Sigmoid colon (tissue), 7 donors: ENCODE measurements around the gene GALNT1. TPM values are rescaled to one million over a fixed set of nuclear protein-coding genes. Genes with fewer than 3 reads are reported as not detected.

ENCODE experiments used
- DNase-seq: peaks from one replicate; pipeline ENCODE4 v3.0.0-alpha.2; 2019
- H3K27ac ChIP-seq, 4 donors: fragments of 200-600 bp; sonication (generic); one replicate each; pipeline ENCODE4 v1.5.1; 2016 to 2019; ENCODE audit warnings: mild to moderate bottlenecking in 1 of 4
- H3K27me3 ChIP-seq, 3 donors: fragments of 200-600 bp; sonication (generic); one replicate each; pipeline ENCODE4 v1.5.1; 2019; ENCODE audit warnings: mild to moderate bottlenecking in 1 of 3
- H3K36me3 ChIP-seq, 4 donors: fragments of 200-600 bp; sonication (generic); one replicate each; pipeline ENCODE4 v1.5.1; 2016 to 2019
- H3K4me1 ChIP-seq, 4 donors: fragments of 200-600 bp; sonication (generic); one replicate each; pipeline ENCODE4 v1.5.1; 2017 to 2019
- H3K4me3 ChIP-seq, 4 donors: fragments of 200-600 bp; sonication (generic); one replicate each; pipeline ENCODE4 v1.5.1; 2017 to 2019; ENCODE audit warnings: mild to moderate bottlenecking in 2 of 4, moderate library complexity in 1 of 4
- H3K9me3 ChIP-seq, 4 donors: fragments of 200-600 bp in 3 of 4; sonication (generic) in 3 of 4; one replicate each; pipeline versions ENCODE4 v1.5.1 to v1.6.1; 2013 to 2019
- EP300 ChIP-seq, 4 donors: sonication (generic); formaldehyde crosslinking; IDR thresholded peaks; one replicate each; pipeline ENCODE4 v1.6.1; 2017; ENCODE audit warnings: antibody characterized with exemption in 4 of 4
- WGBS, 2 donors: extraction: QIAGEN DNeasy Blood & Tissue Kit; methylation state at CpG; one replicate each; pipeline ENCODE4 v1.1.7; 2013; 5-methylcytosine and 5-hydroxymethylcytosine counted together
- intact Hi-C: fragments of 100-400 bp; cut with DNase I; formaldehyde crosslinking; loops from one replicate; pipeline ENCODE4 v1.15.1; 2023
- polyA plus RNA-seq, 3 donors: library from polyadenylated mRNA; stranded (reverse); fragments of 200-250 nt; gene quantifications; one replicate each; pipeline ENCODE4 v1.2.3, GENCODE V29; 2013
- total RNA-seq, 4 donors: library from RNA; depleted of rRNA; stranded (reverse); fragments of >200 nt; gene quantifications; one replicate each; pipeline ENCODE4 v1.1.0, GENCODE V29; 2016
- TF ChIP-seq, protein P1 (sequence below), 4 experiments: fragments of 450-650 bp in 3 of 4; fragments of 200-600 bp in 1 of 4; IDR thresholded peaks; one replicate each; pipeline ENCODE4 v1.5.1; 2016 to 2019; ENCODE audit warnings: antibody characterized with exemption in 4 of 4, mild to moderate bottlenecking in 3 of 4, moderate library complexity in 2 of 4
- donor health status: healthy with polysubstance abuse.
- donor health status: Bipolar disorder and iron deficiency.
- donor health status: healthy.

GALNT1 gene
- total and polyA plus RNA-seq, 7 donors = 21.5 to 33.9 (median 29.7) TPM

DNA sequence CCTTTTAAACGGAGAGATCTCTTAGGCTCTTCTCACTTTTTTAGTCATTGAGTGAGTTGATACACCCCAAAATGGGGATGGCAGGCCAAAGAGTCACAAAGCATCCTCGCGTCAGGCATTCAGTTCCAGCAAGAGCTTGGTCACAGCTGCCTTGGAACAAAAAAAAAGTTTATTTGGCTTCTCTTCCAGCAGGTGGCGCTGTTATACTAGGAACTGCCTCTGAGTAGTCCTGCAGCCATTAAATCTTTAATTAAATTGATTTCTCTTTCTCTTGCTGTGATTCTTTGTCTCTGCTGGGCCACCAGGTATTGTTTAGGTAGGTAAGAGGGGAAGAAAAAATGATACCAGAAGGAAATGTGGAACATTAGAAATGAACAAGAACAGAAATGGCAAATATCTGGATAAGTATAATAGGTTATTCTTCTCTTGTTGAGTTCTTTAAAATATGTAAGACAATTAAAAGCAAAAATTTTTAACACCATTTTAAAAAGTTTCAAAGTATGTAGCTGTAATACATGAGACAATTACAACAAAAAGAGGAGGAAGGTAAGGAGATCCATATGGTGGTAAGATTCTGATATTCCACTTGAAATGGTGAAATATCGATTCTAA is 175.1 kb downstream of the GALNT1 start:
- H3K36me3 ChIP-seq = no peaks in the 10 kb centered on the region
- intact Hi-C loops = loop anchor here (1.0 to 5.0 kb wide), 2 partner anchors 194 to 526 kb away; no protein-coding TSS in a partner anchor
- H3K4me3 ChIP-seq = no peak overlapping the region
- DNase-seq = no peak
- TF ChIP-seq, protein P1, sequence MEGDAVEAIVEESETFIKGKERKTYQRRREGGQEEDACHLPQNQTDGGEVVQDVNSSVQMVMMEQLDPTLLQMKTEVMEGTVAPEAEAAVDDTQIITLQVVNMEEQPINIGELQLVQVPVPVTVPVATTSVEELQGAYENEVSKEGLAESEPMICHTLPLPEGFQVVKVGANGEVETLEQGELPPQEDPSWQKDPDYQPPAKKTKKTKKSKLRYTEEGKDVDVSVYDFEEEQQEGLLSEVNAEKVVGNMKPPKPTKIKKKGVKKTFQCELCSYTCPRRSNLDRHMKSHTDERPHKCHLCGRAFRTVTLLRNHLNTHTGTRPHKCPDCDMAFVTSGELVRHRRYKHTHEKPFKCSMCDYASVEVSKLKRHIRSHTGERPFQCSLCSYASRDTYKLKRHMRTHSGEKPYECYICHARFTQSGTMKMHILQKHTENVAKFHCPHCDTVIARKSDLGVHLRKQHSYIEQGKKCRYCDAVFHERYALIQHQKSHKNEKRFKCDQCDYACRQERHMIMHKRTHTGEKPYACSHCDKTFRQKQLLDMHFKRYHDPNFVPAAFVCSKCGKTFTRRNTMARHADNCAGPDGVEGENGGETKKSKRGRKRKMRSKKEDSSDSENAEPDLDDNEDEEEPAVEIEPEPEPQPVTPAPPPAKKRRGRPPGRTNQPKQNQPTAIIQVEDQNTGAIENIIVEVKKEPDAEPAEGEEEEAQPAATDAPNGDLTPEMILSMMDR (IDR thresholded peaks at IDR 0.05) = peak; percentile 43 to 74 (median 54)
- TF ChIP-seq EP300 (IDR thresholded peaks at IDR 0.05) = no peak
- no peaks in the 10 kb centered on the region for H3K27me3 ChIP-seq
- no peak overlapping the region for H3K27ac ChIP-seq
- H3K9me3 ChIP-seq = no peaks in the 10 kb centered on the region
- WGBS, 2 donors = 19 to 24% methylated on average over 5 of the region's 5 CpGs
- H3K4me1 ChIP-seq = no peaks in the 10 kb centered on the region

Other genes with a start within 250 kb of the GALNT1 start
- gene ZNF24, start 237.3 kb upstream of the GALNT1 start, total RNA-seq = 10 to 100 TPM; 32.4 to 49.4 (median 42.9) TPM
- 10 to 100 TPM; 12.0 to 15.5 (median 14.6) TPM for gene ZNF24, start 237.3 kb upstream of the GALNT1 start, polyA plus RNA-seq
- gene ZNF396, start 204.4 kb upstream of the GALNT1 start, total RNA-seq = 1 to 10 TPM; 1.9 to 3.3 (median 2.2) TPM
- gene ZNF396, start 204.4 kb upstream of the GALNT1 start, polyA plus RNA-seq = 1 to 10 TPM; 1.6 to 2.5 (median 1.8) TPM
- gene INO80C, start 83.8 kb upstream of the GALNT1 start, total RNA-seq = 10 to 100 TPM in 1 of 4 donors, 1 to 10 TPM in 3; 3.7 to 25.5 (median 5.2) TPM
- gene INO80C, start 83.8 kb upstream of the GALNT1 start, polyA plus RNA-seq = 10 to 100 TPM; 34.8 to 44.9 (median 36.3) TPM